Measurements from ENCODE around the gene UMOD.

Gene UMOD

DNA sequence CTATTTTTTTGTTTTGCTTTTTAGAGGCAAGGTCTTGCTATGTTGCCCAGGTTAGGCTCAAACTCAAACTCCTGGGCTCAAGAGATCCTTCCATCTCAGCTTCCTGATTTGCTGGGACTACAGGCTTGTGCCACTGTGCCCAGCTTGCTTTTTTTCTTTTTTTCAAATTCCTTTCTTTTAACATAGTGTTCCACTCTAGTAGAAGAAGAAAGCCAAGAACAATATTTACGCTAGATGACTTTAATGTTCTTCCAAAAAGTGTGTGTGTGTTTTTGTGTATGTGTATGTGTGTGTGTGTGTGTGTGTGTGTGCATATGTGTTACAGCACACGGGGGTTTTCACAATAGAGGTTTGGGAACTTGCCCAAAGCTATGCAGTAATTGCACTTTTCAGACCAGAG is 10.7 kb upstream of the UMOD start:
- TF ChIP-seq CSDC2 (CRISPR knock-in tag; IDR thresholded peaks at IDR 0.05): no peak
- TF ChIP-seq SNAI2 (CRISPR knock-in tag; IDR thresholded peaks at IDR 0.05): no peak
- no peak for ATAC-seq

DNA sequence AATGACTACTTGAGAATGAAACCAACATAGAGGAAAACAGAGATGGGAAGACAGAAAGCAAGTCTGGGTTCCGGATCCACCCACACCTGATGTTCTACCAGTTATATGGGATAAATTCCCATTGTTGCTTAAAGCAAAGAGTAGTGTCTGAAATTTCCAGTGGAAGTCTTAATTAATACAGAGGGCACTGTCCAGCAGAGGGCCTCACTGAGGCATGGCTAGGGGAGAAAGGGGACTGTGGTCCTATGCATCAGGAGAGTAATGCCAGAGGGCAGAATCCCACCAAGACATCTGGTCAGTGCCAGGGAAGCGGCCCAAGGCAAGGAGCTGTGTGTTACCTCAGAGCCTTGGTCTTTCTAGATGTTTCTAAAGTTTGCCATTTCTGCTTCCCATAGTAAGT is 7.5 kb upstream of the UMOD start:
- no peak for ATAC-seq

DNA sequence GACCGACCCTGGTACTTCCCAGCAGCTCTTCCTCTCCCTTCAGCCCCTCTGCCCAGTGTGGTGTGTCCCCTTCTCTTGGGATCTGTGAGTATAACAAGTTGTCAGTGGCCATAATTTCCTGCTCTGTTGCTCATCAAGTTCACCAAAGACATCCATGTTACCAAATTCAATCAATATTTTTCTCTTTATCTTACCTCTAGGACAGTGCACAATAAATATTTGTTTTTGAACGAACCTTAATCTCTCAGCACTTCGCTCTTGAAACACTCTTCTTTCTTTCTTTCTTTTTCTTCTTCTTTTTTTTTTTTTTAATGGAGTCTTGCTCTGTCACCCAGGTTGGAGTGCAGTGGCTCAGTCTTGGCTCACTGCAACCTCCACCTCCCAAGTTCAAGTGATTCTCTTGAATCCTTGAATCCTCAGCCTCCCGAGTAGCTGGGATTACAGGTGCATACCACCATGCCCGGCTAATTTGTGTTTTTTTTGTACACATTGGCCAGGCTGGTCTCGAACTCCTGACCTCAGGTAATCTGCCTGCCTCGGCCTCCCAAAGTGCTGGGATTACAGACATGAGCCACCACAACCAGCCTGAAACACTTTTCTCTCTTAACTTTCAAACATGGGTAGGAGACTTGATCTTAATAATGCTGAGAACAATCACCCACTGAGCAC is 2.7 kb upstream of the UMOD start:
- ATAC-seq: no peak
- TF ChIP-seq, protein P1, sequence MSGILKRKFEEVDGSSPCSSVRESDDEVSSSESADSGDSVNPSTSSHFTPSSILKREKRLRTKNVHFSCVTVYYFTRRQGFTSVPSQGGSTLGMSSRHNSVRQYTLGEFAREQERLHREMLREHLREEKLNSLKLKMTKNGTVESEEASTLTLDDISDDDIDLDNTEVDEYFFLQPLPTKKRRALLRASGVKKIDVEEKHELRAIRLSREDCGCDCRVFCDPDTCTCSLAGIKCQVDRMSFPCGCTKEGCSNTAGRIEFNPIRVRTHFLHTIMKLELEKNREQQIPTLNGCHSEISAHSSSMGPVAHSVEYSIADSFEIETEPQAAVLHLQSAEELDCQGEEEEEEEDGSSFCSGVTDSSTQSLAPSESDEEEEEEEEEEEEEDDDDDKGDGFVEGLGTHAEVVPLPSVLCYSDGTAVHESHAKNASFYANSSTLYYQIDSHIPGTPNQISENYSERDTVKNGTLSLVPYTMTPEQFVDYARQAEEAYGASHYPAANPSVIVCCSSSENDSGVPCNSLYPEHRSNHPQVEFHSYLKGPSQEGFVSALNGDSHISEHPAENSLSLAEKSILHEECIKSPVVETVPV (CRISPR knock-in tag; IDR thresholded peaks at IDR 0.05): no peak

More for the DNA sequence above, 7.5 kb upstream of the UMOD start:
- TF ChIP-seq, protein P2, sequence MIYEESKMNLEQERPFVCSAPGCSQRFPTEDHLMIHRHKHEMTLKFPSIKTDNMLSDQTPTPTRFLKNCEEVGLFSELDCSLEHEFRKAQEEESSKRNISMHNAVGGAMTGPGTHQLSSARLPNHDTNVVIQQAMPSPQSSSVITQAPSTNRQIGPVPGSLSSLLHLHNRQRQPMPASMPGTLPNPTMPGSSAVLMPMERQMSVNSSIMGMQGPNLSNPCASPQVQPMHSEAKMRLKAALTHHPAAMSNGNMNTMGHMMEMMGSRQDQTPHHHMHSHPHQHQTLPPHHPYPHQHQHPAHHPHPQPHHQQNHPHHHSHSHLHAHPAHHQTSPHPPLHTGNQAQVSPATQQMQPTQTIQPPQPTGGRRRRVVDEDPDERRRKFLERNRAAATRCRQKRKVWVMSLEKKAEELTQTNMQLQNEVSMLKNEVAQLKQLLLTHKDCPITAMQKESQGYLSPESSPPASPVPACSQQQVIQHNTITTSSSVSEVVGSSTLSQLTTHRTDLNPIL (CRISPR knock-in tag; IDR thresholded peaks at IDR 0.05; ENCODE audit: low read depth): no peak
- TF ChIP-seq ZNF70 (CRISPR knock-in tag; IDR thresholded peaks at IDR 0.05) (no peak), TOX (CRISPR knock-in tag; IDR thresholded peaks at IDR 0.05; ENCODE audit: borderline replicate concordance) (no peak), SNAI2 (CRISPR knock-in tag; IDR thresholded peaks at IDR 0.05) (no peak), PPARA (CRISPR knock-in tag; IDR thresholded peaks at IDR 0.05; ENCODE audit: borderline replicate concordance) (no peak), ISL1 (CRISPR knock-in tag; IDR thresholded peaks at IDR 0.05) (no peak), BACH2 (CRISPR knock-in tag; IDR thresholded peaks at IDR 0.05; ENCODE audit: borderline replicate concordance) (no peak), ZNF8 (CRISPR knock-in tag; IDR thresholded peaks at IDR 0.05) (no peak), ZC3H10 (CRISPR knock-in tag; IDR thresholded peaks at IDR 0.05) (no peak), OSR1 (CRISPR knock-in tag; IDR thresholded peaks at IDR 0.05) (no peak), TCF4 (CRISPR knock-in tag; IDR thresholded peaks at IDR 0.05; ENCODE audit: borderline replicate concordance) (no peak)
- TF ChIP-seq, protein P3, sequence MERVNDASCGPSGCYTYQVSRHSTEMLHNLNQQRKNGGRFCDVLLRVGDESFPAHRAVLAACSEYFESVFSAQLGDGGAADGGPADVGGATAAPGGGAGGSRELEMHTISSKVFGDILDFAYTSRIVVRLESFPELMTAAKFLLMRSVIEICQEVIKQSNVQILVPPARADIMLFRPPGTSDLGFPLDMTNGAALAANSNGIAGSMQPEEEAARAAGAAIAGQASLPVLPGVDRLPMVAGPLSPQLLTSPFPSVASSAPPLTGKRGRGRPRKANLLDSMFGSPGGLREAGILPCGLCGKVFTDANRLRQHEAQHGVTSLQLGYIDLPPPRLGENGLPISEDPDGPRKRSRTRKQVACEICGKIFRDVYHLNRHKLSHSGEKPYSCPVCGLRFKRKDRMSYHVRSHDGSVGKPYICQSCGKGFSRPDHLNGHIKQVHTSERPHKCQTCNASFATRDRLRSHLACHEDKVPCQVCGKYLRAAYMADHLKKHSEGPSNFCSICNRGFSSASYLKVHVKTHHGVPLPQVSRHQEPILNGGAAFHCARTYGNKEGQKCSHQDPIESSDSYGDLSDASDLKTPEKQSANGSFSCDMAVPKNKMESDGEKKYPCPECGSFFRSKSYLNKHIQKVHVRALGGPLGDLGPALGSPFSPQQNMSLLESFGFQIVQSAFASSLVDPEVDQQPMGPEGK (CRISPR knock-in tag; IDR thresholded peaks at IDR 0.05; ENCODE audit: borderline replicate concordance): no peak

DNA sequence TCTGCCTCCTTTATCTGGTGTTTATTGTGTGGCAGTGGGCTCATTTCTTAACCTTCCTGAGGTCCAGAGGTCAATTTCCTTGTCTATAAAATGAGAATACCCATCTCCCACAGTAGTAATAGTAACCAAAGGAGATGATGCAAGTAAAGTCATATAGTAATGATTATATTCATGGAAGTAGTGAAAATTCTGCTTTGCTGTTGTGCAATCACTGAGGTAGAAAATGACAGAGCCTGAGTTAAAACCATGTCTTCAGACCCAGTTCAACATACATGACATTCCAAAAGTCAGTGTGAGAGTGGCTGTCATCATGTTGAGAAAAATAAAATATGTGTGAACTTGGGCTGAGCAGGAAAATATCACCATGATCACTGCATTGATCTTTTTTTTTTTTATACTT is 864 bp upstream of the UMOD start:
- no peak for TF ChIP-seq ZC3H10 (CRISPR knock-in tag; IDR thresholded peaks at IDR 0.05)
- no peak for TF ChIP-seq ARNTL (CRISPR knock-in tag; IDR thresholded peaks at IDR 0.05; ENCODE audit: borderline replicate concordance, low read depth)
- no peak for TF ChIP-seq ESRRG (CRISPR knock-in tag; IDR thresholded peaks at IDR 0.05)
- TF ChIP-seq, protein P4, sequence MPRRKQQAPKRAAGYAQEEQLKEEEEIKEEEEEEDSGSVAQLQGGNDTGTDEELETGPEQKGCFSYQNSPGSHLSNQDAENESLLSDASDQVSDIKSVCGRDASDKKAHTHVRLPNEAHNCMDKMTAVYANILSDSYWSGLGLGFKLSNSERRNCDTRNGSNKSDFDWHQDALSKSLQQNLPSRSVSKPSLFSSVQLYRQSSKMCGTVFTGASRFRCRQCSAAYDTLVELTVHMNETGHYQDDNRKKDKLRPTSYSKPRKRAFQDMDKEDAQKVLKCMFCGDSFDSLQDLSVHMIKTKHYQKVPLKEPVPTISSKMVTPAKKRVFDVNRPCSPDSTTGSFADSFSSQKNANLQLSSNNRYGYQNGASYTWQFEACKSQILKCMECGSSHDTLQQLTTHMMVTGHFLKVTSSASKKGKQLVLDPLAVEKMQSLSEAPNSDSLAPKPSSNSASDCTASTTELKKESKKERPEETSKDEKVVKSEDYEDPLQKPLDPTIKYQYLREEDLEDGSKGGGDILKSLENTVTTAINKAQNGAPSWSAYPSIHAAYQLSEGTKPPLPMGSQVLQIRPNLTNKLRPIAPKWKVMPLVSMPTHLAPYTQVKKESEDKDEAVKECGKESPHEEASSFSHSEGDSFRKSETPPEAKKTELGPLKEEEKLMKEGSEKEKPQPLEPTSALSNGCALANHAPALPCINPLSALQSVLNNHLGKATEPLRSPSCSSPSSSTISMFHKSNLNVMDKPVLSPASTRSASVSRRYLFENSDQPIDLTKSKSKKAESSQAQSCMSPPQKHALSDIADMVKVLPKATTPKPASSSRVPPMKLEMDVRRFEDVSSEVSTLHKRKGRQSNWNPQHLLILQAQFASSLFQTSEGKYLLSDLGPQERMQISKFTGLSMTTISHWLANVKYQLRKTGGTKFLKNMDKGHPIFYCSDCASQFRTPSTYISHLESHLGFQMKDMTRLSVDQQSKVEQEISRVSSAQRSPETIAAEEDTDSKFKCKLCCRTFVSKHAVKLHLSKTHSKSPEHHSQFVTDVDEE (CRISPR knock-in tag; IDR thresholded peaks at IDR 0.05): no peak
- TF ChIP-seq TCF4 (CRISPR knock-in tag; IDR thresholded peaks at IDR 0.05; ENCODE audit: borderline replicate concordance): no peak
- TF ChIP-seq ZNF8 (CRISPR knock-in tag; IDR thresholded peaks at IDR 0.05): no peak
- TF ChIP-seq ZNF565 (CRISPR knock-in tag; conservative IDR thresholded peaks at IDR 0.05; ENCODE audit: low read depth): no peak
- no peak for TF ChIP-seq RARB (CRISPR knock-in tag; IDR thresholded peaks at IDR 0.05)

DNA sequence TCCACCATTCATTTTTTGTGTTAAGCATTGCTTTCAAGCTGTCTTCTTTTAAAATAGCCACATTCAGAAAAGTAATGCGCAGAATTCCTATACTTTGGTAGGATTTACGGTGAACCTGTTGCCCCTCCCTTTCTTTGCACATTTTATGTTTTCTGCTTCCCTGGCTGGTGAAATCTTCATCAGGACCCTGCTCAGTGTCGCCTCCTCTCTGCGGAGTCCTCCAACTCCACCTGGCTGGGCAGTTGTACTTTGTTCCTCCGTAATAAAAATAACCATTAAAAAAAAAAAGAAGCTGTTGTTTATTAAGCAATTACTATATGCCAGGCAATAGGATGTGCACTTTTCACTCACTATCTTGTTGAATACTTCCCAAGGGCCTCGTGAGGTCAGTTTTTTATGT is 2.9 kb downstream of the UMOD start:
- no peak for TF ChIP-seq OSR1 (CRISPR knock-in tag; IDR thresholded peaks at IDR 0.05)
- TF ChIP-seq, protein P1 (CRISPR knock-in tag; IDR thresholded peaks at IDR 0.05): no peak
- TF ChIP-seq, protein P3 (CRISPR knock-in tag; IDR thresholded peaks at IDR 0.05; ENCODE audit: borderline replicate concordance): no peak
- no peak for TF ChIP-seq SNAI2 (CRISPR knock-in tag; IDR thresholded peaks at IDR 0.05)
- TF ChIP-seq ZNF8 (CRISPR knock-in tag; IDR thresholded peaks at IDR 0.05): no peak
- TF ChIP-seq BACH2 (CRISPR knock-in tag; IDR thresholded peaks at IDR 0.05; ENCODE audit: borderline replicate concordance): no peak
- ATAC-seq: no peak

More for the DNA sequence above, 864 bp upstream of the UMOD start:
- ATAC-seq: no peak
